Naive thymus-derived CD4-positive, alpha-beta T cell (primary cell): ENCODE results near the gene LANCL3. TPM values are rescaled to one million over a fixed set of nuclear protein-coding genes. Genes with fewer than 3 reads are reported as not detected.

ENCODE experiments used
- ATAC-seq: fragments of 150-1000 bp; cut with Tn5 transposase; 2 replicates; pipeline ENCODE4 v1.10.0; 2021; ENCODE audit warnings: mild to moderate bottlenecking, moderate library complexity
- CTCF ChIA-PET: fragments of 350-600 bp; sonication (Branson Sonifier 250); formaldehyde crosslinking; loops from one replicate; lab custom pipeline; 2021; ENCODE audit warnings: antibody characterized with exemption; lab: Charles Lee
- POLR2A ChIA-PET: fragments of 350-600 bp; sonication (Branson Sonifier 250); formaldehyde crosslinking; loops from one replicate; lab custom pipeline; 2021; ENCODE audit warnings: antibody characterized with exemption, inconsistent platforms; lab: Charles Lee
- DNase-seq, 9 donors: peaks; one replicate each; pipeline versions ENCODE4 v3.0.0 to v3.0.0-alpha.2; 2020 to 2022; ENCODE audit warnings: mixed read lengths in 1 of 9
- H3K27ac ChIP-seq: one replicate; pipeline ENCODE4 v1.7.0; 2013; ENCODE audit warnings: mild to moderate bottlenecking, low read depth, low read length, moderate library complexity
- H3K27me3 ChIP-seq, 2 donors: one replicate each; pipeline ENCODE4 v1.7.0; 2013; ENCODE audit warnings: low read length in 2 of 2, mild to moderate bottlenecking in 2 of 2, moderate library complexity in 2 of 2; ENCODE audit not compliant: control insufficient read depth in 2 of 2, insufficient read depth in 2 of 2
- H3K36me3 ChIP-seq, 3 experiments: 1 replicate in 2 of 3; 2 replicates in 1 of 3; pipeline ENCODE4 v1.7.0; 2013; ENCODE audit warnings: low read length in 3 of 3, mild to moderate bottlenecking in 3 of 3, moderate library complexity in 1 of 3; ENCODE audit not compliant: insufficient read depth in 3 of 3, control insufficient read depth in 2 of 3
- H3K4me1 ChIP-seq, 2 donors: one replicate each; pipeline ENCODE4 v1.7.0; 2013; ENCODE audit warnings: low read length in 2 of 2, mild to moderate bottlenecking in 2 of 2, moderate library complexity in 1 of 2; ENCODE audit not compliant: control insufficient read depth in 2 of 2, insufficient read depth in 2 of 2
- H3K4me3 ChIP-seq: 2 replicates; pipeline ENCODE4 v1.7.0; 2013; ENCODE audit warnings: mild to moderate bottlenecking, low read length
- H3K9me3 ChIP-seq, 3 experiments: 1 replicate in 2 of 3; 2 replicates in 1 of 3; pipeline ENCODE4 v1.7.0; 2013; ENCODE audit warnings: low read length in 3 of 3; ENCODE audit not compliant: control insufficient read depth in 2 of 3
- H3K27ac Mint-ChIP-seq, 9 donors: one replicate each; pipeline ENCODE4 v1.8.0; 2020 to 2022; ENCODE audit warnings: mixed read lengths in 9 of 9, mild to moderate bottlenecking in 8 of 9, moderate library complexity in 5 of 9, inconsistent platforms in 2 of 9
- H3K27me3 Mint-ChIP-seq, 5 donors: one replicate each; pipeline ENCODE4 v1.8.0; 2021 to 2022; ENCODE audit warnings: mixed read lengths in 5 of 5, mild to moderate bottlenecking in 1 of 5
- H3K36me3 Mint-ChIP-seq, 5 donors: one replicate each; pipeline ENCODE4 v1.8.0; 2020 to 2022; ENCODE audit warnings: mixed read lengths in 5 of 5, mild to moderate bottlenecking in 3 of 5, inconsistent platforms in 1 of 5
- H3K4me1 Mint-ChIP-seq, 7 donors: one replicate each; pipeline ENCODE4 v1.8.0; 2020 to 2022; ENCODE audit warnings: mixed read lengths in 7 of 7, mild to moderate bottlenecking in 3 of 7, inconsistent platforms in 1 of 7
- H3K4me3 Mint-ChIP-seq, 10 donors: one replicate each; pipeline ENCODE4 v1.8.0; 2020 to 2022; ENCODE audit warnings: mild to moderate bottlenecking in 10 of 10, mixed read lengths in 10 of 10, moderate library complexity in 6 of 10, inconsistent platforms in 2 of 10
- H3K9me3 Mint-ChIP-seq, 11 donors: one replicate each; pipeline ENCODE4 v1.8.0; 2020 to 2022; ENCODE audit warnings: mixed read lengths in 11 of 11, mild to moderate bottlenecking in 4 of 11, inconsistent platforms in 1 of 11, moderate library complexity in 1 of 11
- intact Hi-C, 2 donors: fragments of 100-400 bp; cut with micrococcal nuclease; formaldehyde crosslinking; loops; one replicate each; pipeline ENCODE4 v1.15.1; 2023
- polyA plus RNA-seq, 2 donors: library from polyadenylated mRNA; unstranded; fragments of 300-500 nt; fragmentation: Illumina TruSeq; gene quantifications; one replicate each; pipeline ENCODE4 v1.2.3, GENCODE V29; 2021
- total RNA-seq, 6 experiments: library from RNA in 5 of 6; stranded (reverse) in 5 of 6; gene quantifications; 1 replicate in 5 of 6; 2 replicates in 1 of 6; pipeline ENCODE4 v1.2.3 and lab custom pipeline; 2021 to 2026

The LANCL3 gene
- total and polyA plus RNA-seq, 7 experiments from 2014 or later: 0.03 to 0.53 (median 0.16) TPM; not detected in 2

GRCh38 chrX:37608156-37608555, 36.7 kb downstream of the LANCL3 start:
- ChIA-PET POLR2A (no interaction called here), CTCF (no interaction called here)
- H3K27ac ChIP-seq: no peak overlapping the region
- H3K4me1 ChIP-seq: no peaks in the 10 kb centered on the region
- H3K27ac Mint-ChIP-seq: no peak overlapping the region
- H3K36me3 ChIP-seq: no peaks in the 10 kb centered on the region
- no peaks in the 10 kb centered on the region for H3K9me3 ChIP-seq
- no peaks in the 10 kb centered on the region for H3K9me3 Mint-ChIP-seq
- no peaks in the 10 kb centered on the region for H3K27me3 ChIP-seq
- H3K36me3 Mint-ChIP-seq: no peaks in the 10 kb centered on the region
- H3K4me3 Mint-ChIP-seq: no peak overlapping the region
- no peak overlapping the region for H3K4me3 ChIP-seq
- ATAC-seq (no peak), DNase-seq (no peak)
- H3K4me1 Mint-ChIP-seq: no peaks in the 10 kb centered on the region
- peaks cover 0 to 7% (median 0%) of the 10 kb centered on the region in 5 donors for H3K27me3 Mint-ChIP-seq
- intact Hi-C loops: no loop called here

GRCh38 chrX:37609727-37610126, 38.3 kb downstream of the LANCL3 start:
- CTCF ChIA-PET: no interaction called here
- no peak overlapping the region for H3K27ac Mint-ChIP-seq
- POLR2A ChIA-PET: no interaction called here
- H3K36me3 Mint-ChIP-seq: no peaks in the 10 kb centered on the region
- Histone ChIP-seq H3K9me3 (no peaks in the 10 kb centered on the region), H3K27ac (no peak overlapping the region), H3K4me3 (no peak overlapping the region), H3K4me1 (no peaks in the 10 kb centered on the region), H3K36me3 (no peaks in the 10 kb centered on the region), H3K27me3 (no peaks in the 10 kb centered on the region)
- intact Hi-C loops: no loop called here
- ATAC-seq (no peak), DNase-seq (no peak)
- no peak overlapping the region for H3K4me3 Mint-ChIP-seq
- peaks cover 0 to 7% (median 0%) of the 10 kb centered on the region in 5 donors for H3K27me3 Mint-ChIP-seq
- H3K9me3 Mint-ChIP-seq: no peaks in the 10 kb centered on the region
- H3K4me1 Mint-ChIP-seq: no peaks in the 10 kb centered on the region

GRCh38 chrX:37613933-37614332, 42.5 kb downstream of the LANCL3 start:
- intact Hi-C loops: no loop called here

GRCh38 chrX:37627602-37628001, 56.1 kb downstream of the LANCL3 start:
- no peaks in the 10 kb centered on the region for H3K27me3 ChIP-seq
- H3K27ac ChIP-seq: no peak overlapping the region
- H3K36me3 Mint-ChIP-seq: no peaks in the 10 kb centered on the region
- no peaks in the 10 kb centered on the region for H3K36me3 ChIP-seq
- H3K9me3 Mint-ChIP-seq: peaks cover 0 to 7% (median 2%) of the 10 kb centered on the region in 11 donors
- no peaks in the 10 kb centered on the region for H3K4me1 ChIP-seq
- POLR2A ChIA-PET: no interaction called here
- peaks cover 0 to 2% (median 0%) of the 10 kb centered on the region in 5 donors for H3K27me3 Mint-ChIP-seq
- CTCF ChIA-PET: no interaction called here
- ATAC-seq (no peak), DNase-seq (no peak)
- H3K4me3 Mint-ChIP-seq: no peak overlapping the region
- H3K27ac Mint-ChIP-seq: no peak overlapping the region
- no peak overlapping the region for H3K4me3 ChIP-seq
- no peaks in the 10 kb centered on the region for H3K4me1 Mint-ChIP-seq
- intact Hi-C loops: no loop called here
- no peaks in the 10 kb centered on the region for H3K9me3 ChIP-seq

More at GRCh38 chrX:37613933-37614332, 42.5 kb downstream of the LANCL3 start:
- ATAC-seq (no peak), DNase-seq (no peak)
- Mint-ChIP-seq H3K4me3 (no peak overlapping the region), H3K27me3 (peaks cover 0 to 4% (median 0%) of the 10 kb centered on the region in 5 donors), H3K27ac (no peak overlapping the region), H3K4me1 (no peaks in the 10 kb centered on the region), H3K36me3 (no peaks in the 10 kb centered on the region), H3K9me3 (no peaks in the 10 kb centered on the region)
- H3K36me3 ChIP-seq: no peaks in the 10 kb centered on the region
- ChIA-PET POLR2A (no interaction called here), CTCF (no interaction called here)
- no peak overlapping the region for H3K27ac ChIP-seq
- no peaks in the 10 kb centered on the region for H3K27me3 ChIP-seq
- H3K4me1 ChIP-seq: no peaks in the 10 kb centered on the region
- no peak overlapping the region for H3K4me3 ChIP-seq
- no peaks in the 10 kb centered on the region for H3K9me3 ChIP-seq

- CTCF ChIA-PET: no interaction called here
- H3K27ac Mint-ChIP-seq: no peak overlapping the region
These were observed 66.6 kb downstream of the LANCL3 start for GRCh38 chrX:37638047-37638446.

GRCh38 chrX:37640142-37640541, 68.7 kb downstream of the LANCL3 start:
- POLR2A ChIA-PET: no interaction called here
- H3K4me3 Mint-ChIP-seq: no peak overlapping the region
- CTCF ChIA-PET: no interaction called here
- H3K27ac Mint-ChIP-seq: no peak overlapping the region
- Histone ChIP-seq H3K27me3 (no peaks in the 10 kb centered on the region), H3K4me1 (no peaks in the 10 kb centered on the region), H3K36me3 (no peaks in the 10 kb centered on the region), H3K9me3 (no peaks in the 10 kb centered on the region), H3K4me3 (no peak overlapping the region), H3K27ac (no peak overlapping the region)
- H3K27me3 Mint-ChIP-seq: peaks cover 0 to 5% (median 0%) of the 10 kb centered on the region in 5 donors
- DNase-seq: no peak
- intact Hi-C loops: no loop called here
- H3K9me3 Mint-ChIP-seq: peaks cover 0 to 2% (median 0%) of the 10 kb centered on the region in 11 donors
- ATAC-seq: no peak
- H3K36me3 Mint-ChIP-seq: peaks cover 0 to 3% (median 0%) of the 10 kb centered on the region in 5 donors
- no peaks in the 10 kb centered on the region for H3K4me1 Mint-ChIP-seq

More at GRCh38 chrX:37638047-37638446, 66.6 kb downstream of the LANCL3 start:
- DNase-seq (no peak), ATAC-seq (no peak)
- H3K9me3 Mint-ChIP-seq: peaks cover 0 to 5% (median 0%) of the 10 kb centered on the region in 11 donors
- peaks cover 0 to 5% (median 0%) of the 10 kb centered on the region in 5 donors for H3K27me3 Mint-ChIP-seq
- H3K36me3 Mint-ChIP-seq: peaks cover 0 to 3% (median 0%) of the 10 kb centered on the region in 5 donors
- H3K4me3 Mint-ChIP-seq: no peak overlapping the region
- H3K4me1 Mint-ChIP-seq: no peaks in the 10 kb centered on the region
- no peak overlapping the region for H3K4me3 ChIP-seq
- H3K9me3 ChIP-seq: no peaks in the 10 kb centered on the region
- H3K36me3 ChIP-seq: no peaks in the 10 kb centered on the region
- H3K27ac ChIP-seq: no peak overlapping the region
- POLR2A ChIA-PET: no interaction called here
- H3K4me1 ChIP-seq: no peaks in the 10 kb centered on the region
- H3K27me3 ChIP-seq: no peaks in the 10 kb centered on the region
- intact Hi-C loops: no loop called here

GRCh38 chrX:37641859-37642258, 70.4 kb downstream of the LANCL3 start:
- Mint-ChIP-seq H3K4me1 (no peaks in the 10 kb centered on the region), H3K36me3 (peaks cover 0 to 3% (median 0%) of the 10 kb centered on the region in 5 donors), H3K9me3 (peaks cover 0 to 1% (median 0%) of the 10 kb centered on the region in 11 donors), H3K27ac (no peak overlapping the region), H3K27me3 (peaks cover 0 to 5% (median 0%) of the 10 kb centered on the region in 5 donors), H3K4me3 (no peak overlapping the region)
- no peak for ATAC-seq
- intact Hi-C loops: no loop called here
- Histone ChIP-seq H3K36me3 (no peaks in the 10 kb centered on the region), H3K4me1 (no peaks in the 10 kb centered on the region), H3K27ac (no peak overlapping the region), H3K4me3 (no peak overlapping the region), H3K27me3 (no peaks in the 10 kb centered on the region), H3K9me3 (no peaks in the 10 kb centered on the region)
- no peak for DNase-seq
- ChIA-PET CTCF (no interaction called here), POLR2A (no interaction called here)
